Smooth muscle cell (in vitro differentiated cells): Measurements from ENCODE around the gene ZNF329. TPM values are rescaled to one million over a fixed set of nuclear protein-coding genes. Genes with fewer than 3 reads are reported as not detected.

Experiments used
- DNase-seq: peaks from one replicate; lab custom pipeline; 2025; ENCODE audit not compliant: unreplicated experiment; lab: John Stamatoyannopoulos, UW
- H2AFZ ChIP-seq: fragments of 200-600 bp; sonication (generic); 2 replicates; pipeline ENCODE4 v1.6.0; 2016; ENCODE audit warnings: antibody characterized with exemption, low read depth, mild to moderate bottlenecking
- H3F3A ChIP-seq: fragments of 200-600 bp; sonication (generic); 2 replicates; pipeline ENCODE4 v1.6.0; 2017; ENCODE audit warnings: antibody characterized with exemption, low read depth
- H3K27ac ChIP-seq: fragments of 200-600 bp; sonication (generic); 2 replicates; pipeline ENCODE4 v1.5.1; 2016; ENCODE audit warnings: low read depth, mild to moderate bottlenecking
- H3K27me3 ChIP-seq: fragments of 200-600 bp; sonication (generic); 2 replicates; pipeline ENCODE4 v1.6.1; 2016; ENCODE audit warnings: low read depth, mild to moderate bottlenecking
- H3K36me3 ChIP-seq: fragments of 200-600 bp; sonication (generic); 2 replicates; pipeline ENCODE4 v1.5.1; 2016; ENCODE audit warnings: low read depth
- H3K4me1 ChIP-seq: fragments of 200-600 bp; sonication (generic); 2 replicates; pipeline ENCODE4 v1.5.1; 2016; ENCODE audit warnings: low read depth
- H3K4me2 ChIP-seq: fragments of 200-600 bp; sonication (generic); 2 replicates; pipeline ENCODE4 v1.6.0; 2016; ENCODE audit warnings: mild to moderate bottlenecking
- H3K4me3 ChIP-seq: fragments of 200-600 bp; sonication (generic); 2 replicates; pipeline ENCODE4 v1.5.1; 2016; ENCODE audit warnings: mild to moderate bottlenecking
- H3K79me2 ChIP-seq: fragments of 200-600 bp; sonication (generic); 2 replicates; pipeline ENCODE4 v1.6.0; 2016; ENCODE audit warnings: low read depth, mild to moderate bottlenecking
- H3K9ac ChIP-seq: fragments of 200-600 bp; sonication (generic); 2 replicates; pipeline ENCODE4 v1.6.0; 2016; ENCODE audit warnings: low read depth
- H3K9me3 ChIP-seq: fragments of 200-600 bp; sonication (generic); replicated peaks from 2 replicates; pipeline ENCODE4 v1.5.1; 2016; ENCODE audit warnings: low read depth
- H4K20me1 ChIP-seq: fragments of 200-600 bp; sonication (generic); 2 replicates; pipeline ENCODE4 v1.6.0; 2016; ENCODE audit warnings: low read depth
- WGBS: methylation state at CpG from one replicate; pipeline ENCODE4 v1.1.7; 2016; ENCODE audit warnings: low lambda C conversion rate; 5-methylcytosine and 5-hydroxymethylcytosine counted together
- polyA plus RNA-seq: library from polyadenylated mRNA; unstranded; fragments of >200 nt; fragmentation: Nextera tagmentation; extraction: Ambion mirVana; gene quantifications from 2 replicates; pipeline ENCODE4 v1.2.1, GENCODE V29; 2016
- total RNA-seq: library from RNA; depleted of rRNA; stranded (reverse); fragments of >200 nt; gene quantifications from 2 replicates; pipeline ENCODE4 v1.2.3, GENCODE V29; 2014
- TF ChIP-seq, protein P1 (sequence below): fragments of 200-600 bp; sonication (generic); IDR thresholded peaks from 2 replicates; pipeline ENCODE4 v1.5.1; 2017; ENCODE audit warnings: borderline replicate concordance, mild to moderate bottlenecking, antibody characterized with exemption; ENCODE audit not compliant: insufficient read depth, poor library complexity, severe bottlenecking

Gene ZNF329
- total and polyA plus RNA-seq, 2 experiments from 2014 or later, result 2.3 to 22.3 TPM

DNA sequence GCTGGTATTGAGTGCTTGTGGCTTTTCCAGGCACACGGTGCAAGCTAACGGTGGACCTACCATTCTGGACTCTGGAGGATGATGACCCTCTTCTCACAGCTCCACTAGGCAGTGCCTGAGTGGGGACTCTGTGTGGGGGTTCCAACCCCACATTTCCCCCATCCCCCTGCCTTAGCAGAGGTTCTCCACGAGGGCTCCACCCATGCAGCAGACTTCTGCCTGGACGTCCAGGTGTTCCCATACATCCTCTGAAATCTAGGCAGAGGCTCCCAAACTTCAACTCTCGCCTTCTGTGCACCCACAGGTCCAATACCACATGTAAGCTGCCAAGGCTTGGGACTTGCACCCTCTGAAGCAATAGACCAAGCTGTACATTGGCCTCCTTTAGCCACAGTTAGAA is 27.2 kb downstream of the ZNF329 start:
- no peak overlapping the region for H3K4me3 ChIP-seq
- no peak overlapping the region for H2AFZ ChIP-seq
- peaks cover 17% of the 10 kb centered on the region for H3K36me3 ChIP-seq
- H3K9ac ChIP-seq, result no peak overlapping the region
- no peak for DNase-seq
- H3K79me2 ChIP-seq, result no peaks in the 10 kb centered on the region
- 66% methylated on average over 5 of the region's 5 CpGs for WGBS
- no peaks in the 10 kb centered on the region for H3K27me3 ChIP-seq
- H3K4me1 ChIP-seq, result no peaks in the 10 kb centered on the region
- no peaks in the 10 kb centered on the region for H4K20me1 ChIP-seq
- H3K4me2 ChIP-seq, result no peak overlapping the region
- TF ChIP-seq, protein P1, sequence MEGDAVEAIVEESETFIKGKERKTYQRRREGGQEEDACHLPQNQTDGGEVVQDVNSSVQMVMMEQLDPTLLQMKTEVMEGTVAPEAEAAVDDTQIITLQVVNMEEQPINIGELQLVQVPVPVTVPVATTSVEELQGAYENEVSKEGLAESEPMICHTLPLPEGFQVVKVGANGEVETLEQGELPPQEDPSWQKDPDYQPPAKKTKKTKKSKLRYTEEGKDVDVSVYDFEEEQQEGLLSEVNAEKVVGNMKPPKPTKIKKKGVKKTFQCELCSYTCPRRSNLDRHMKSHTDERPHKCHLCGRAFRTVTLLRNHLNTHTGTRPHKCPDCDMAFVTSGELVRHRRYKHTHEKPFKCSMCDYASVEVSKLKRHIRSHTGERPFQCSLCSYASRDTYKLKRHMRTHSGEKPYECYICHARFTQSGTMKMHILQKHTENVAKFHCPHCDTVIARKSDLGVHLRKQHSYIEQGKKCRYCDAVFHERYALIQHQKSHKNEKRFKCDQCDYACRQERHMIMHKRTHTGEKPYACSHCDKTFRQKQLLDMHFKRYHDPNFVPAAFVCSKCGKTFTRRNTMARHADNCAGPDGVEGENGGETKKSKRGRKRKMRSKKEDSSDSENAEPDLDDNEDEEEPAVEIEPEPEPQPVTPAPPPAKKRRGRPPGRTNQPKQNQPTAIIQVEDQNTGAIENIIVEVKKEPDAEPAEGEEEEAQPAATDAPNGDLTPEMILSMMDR, result no peak
- H3K9me3 ChIP-seq, result peaks cover 35% of the 10 kb centered on the region
- no peaks in the 10 kb centered on the region for H3F3A ChIP-seq
- H3K27ac ChIP-seq, result no peak overlapping the region

DNA sequence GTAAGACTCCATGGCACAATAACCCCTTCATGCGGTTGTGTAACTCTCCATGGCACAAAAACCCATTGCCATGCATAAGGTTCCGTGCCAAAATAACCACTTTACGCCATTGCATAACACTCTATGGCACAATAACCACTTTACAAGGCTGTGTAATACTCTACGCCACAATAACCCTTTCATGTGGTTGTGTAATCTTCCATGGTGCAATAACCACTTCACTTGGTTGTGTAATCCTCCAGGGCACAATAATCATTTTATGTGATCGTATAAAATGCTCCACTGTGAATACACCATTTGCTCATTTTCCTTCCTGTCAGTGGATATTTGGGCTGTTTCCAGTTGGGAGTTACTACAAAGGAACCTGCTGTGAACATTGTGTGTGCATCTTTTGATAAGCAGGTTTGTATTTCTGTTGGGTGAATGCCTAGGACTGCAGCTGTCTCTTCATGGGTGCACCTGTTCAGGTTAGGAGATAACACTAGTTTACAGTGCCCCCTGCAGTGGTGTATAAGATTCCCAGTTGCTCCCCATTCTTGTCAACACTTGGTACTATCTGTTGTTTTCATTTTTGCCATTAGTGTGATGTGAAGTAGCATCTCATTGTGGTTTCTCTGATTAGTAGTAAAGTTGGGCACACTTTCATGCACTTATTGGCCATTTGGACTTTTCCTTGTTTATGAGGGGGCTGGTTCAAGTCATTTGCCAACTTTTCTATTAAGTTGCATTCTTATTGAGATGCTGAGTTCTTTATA is 31.4 kb downstream of the ZNF329 start:
- no peaks in the 10 kb centered on the region for H3K79me2 ChIP-seq
- TF ChIP-seq, protein P1, result no peak

DNA sequence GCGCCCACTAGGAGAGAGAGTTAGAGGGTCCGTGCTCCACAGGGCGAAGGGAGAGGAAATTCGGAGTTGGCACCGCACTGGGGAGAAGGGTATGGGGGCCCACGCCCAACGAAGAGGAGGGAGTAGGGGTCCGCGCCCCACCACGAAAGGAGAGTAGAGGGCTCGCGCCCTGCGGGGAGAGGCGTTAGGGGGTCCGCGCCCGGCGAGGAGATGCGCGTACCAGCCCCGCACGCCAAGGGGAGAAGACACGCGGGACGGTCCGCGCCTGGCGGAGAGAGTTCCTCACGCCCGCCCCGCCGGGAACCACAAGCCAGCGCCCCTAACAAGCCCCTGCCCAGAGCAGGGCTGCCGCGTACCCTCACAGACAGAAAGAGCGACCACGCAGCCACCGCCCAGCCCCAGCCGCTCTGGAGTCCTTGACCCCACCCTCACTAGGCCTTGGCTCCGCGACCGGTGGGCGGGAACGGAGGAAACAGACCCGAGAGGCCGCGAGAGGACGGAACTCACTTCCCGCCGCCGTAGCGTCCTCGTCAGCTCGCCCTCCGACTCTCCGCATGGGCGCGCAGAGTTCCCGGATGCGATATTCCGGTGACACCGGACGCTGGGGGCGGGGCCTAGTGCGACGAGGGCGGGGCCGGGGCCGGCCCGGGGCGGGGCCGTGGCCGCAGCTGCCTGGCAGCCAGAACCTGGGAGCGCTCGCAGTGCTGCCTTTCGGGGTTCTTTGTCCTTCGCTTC is 32.6 kb downstream of the ZNF329 start:
- WGBS, result 91% methylated on average over 25 of the region's 77 CpGs
- no peaks in the 10 kb centered on the region for H3K79me2 ChIP-seq
- no peak overlapping the region for H3K27ac ChIP-seq
- no peak overlapping the region for H3K4me3 ChIP-seq
- no peak for DNase-seq
- no peak overlapping the region for H3K4me2 ChIP-seq
- no peaks in the 10 kb centered on the region for H4K20me1 ChIP-seq
- no peaks in the 10 kb centered on the region for H3F3A ChIP-seq
- H3K27me3 ChIP-seq, result no peaks in the 10 kb centered on the region
- no peaks in the 10 kb centered on the region for H3K36me3 ChIP-seq
- no peaks in the 10 kb centered on the region for H3K9me3 ChIP-seq
- no peak overlapping the region for H3K9ac ChIP-seq
- TF ChIP-seq, protein P1, result no peak
- H2AFZ ChIP-seq, result no peak overlapping the region
- no peaks in the 10 kb centered on the region for H3K4me1 ChIP-seq

More for the DNA sequence above, 31.4 kb downstream of the ZNF329 start:
- Histone ChIP-seq H2AFZ (no peak overlapping the region), H3K36me3 (no peaks in the 10 kb centered on the region), H3K4me3 (no peak overlapping the region), H3K4me2 (no peak overlapping the region), H3K27ac (no peak overlapping the region), H3K27me3 (no peaks in the 10 kb centered on the region), H3K4me1 (no peaks in the 10 kb centered on the region), H3K9ac (no peak overlapping the region), H3K9me3 (peaks cover 2% of the 10 kb centered on the region), H3F3A (no peaks in the 10 kb centered on the region), H4K20me1 (no peaks in the 10 kb centered on the region)
- WGBS, result 94% methylated on average over 5 of the region's 5 CpGs
- no peak for DNase-seq
